Erythroblast (primary cell): ENCODE measurements around the gene INSM1.

Experiments
- GATA1 ChIP-seq: IDR thresholded peaks from 2 replicates; pipeline ENCODE4 v1.6.1; 2011; ENCODE audit warnings: low read depth, mild to moderate bottlenecking, control low read depth, low read length, moderate library complexity
- POLR2A ChIP-seq: IDR thresholded peaks from 2 replicates; pipeline ENCODE4 v1.6.1; 2011; ENCODE audit warnings: mild to moderate bottlenecking, low read length

DNA sequence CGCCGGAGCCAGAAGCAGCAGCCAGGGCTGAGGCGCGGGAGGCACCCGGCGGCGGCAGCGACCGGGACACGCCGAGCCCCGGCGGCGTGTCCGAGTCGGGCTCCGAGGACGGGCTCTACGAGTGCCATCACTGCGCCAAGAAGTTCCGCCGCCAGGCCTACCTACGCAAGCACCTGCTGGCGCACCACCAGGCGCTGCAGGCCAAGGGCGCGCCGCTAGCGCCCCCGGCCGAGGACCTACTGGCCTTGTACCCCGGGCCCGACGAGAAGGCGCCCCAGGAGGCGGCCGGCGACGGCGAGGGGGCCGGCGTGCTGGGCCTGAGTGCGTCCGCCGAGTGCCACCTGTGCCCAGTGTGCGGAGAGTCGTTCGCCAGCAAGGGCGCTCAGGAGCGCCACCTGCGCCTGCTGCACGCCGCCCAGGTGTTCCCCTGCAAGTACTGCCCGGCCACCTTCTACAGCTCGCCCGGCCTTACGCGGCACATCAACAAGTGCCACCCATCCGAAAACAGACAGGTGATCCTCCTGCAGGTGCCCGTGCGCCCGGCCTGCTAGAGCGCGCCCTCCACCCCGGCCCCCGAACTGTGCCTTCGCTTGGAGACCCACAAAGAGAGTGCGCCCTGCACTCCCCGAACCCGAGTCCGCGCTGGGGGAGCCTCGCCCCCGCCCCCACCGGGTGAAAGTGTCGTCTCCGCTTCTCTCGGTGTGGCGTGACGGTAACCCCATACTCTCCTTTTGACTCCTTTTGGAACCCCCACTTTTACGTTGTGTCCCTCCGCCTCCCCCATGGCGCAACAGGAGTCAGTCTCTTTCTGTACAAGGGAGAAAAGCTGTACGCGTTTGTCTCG, 1.6 kb downstream of the INSM1 start:
- TF ChIP-seq POLR2A = no peak
- TF ChIP-seq GATA1 = no peak
